Adipocyte (in vitro differentiated cells): ENCODE data around the gene GOLGA6L7.

Experiments
- DNase-seq: peaks from one replicate; pipeline ENCODE4 v3.0.0-alpha.2; 2015; ENCODE audit warnings: low read depth
- H3K27me3 ChIP-seq: replicated peaks from 2 replicates; pipeline ENCODE4 v1.7.0; 2013; ENCODE audit warnings: mild to moderate bottlenecking, low read length, moderate library complexity; ENCODE audit not compliant: control insufficient read depth, insufficient read depth
- H3K36me3 ChIP-seq: 2 replicates; pipeline ENCODE4 v1.7.0; 2013; ENCODE audit warnings: low read length, mild to moderate bottlenecking, moderate library complexity; ENCODE audit not compliant: control insufficient read depth, insufficient read depth, severe bottlenecking
- H3K4me1 ChIP-seq: 2 replicates; pipeline ENCODE4 v1.7.0; 2013; ENCODE audit warnings: mild to moderate bottlenecking, low read length, moderate library complexity; ENCODE audit not compliant: control insufficient read depth, insufficient read depth
- H3K4me3 ChIP-seq: 2 replicates; pipeline ENCODE4 v1.7.0; 2013; ENCODE audit warnings: mild to moderate bottlenecking, low read length, moderate library complexity
- H3K9ac ChIP-seq: 2 replicates; pipeline ENCODE4 v1.7.0; 2013; ENCODE audit warnings: mild to moderate bottlenecking, low read length, moderate library complexity
- H3K9me3 ChIP-seq: 2 replicates; pipeline ENCODE4 v1.7.0; 2013; ENCODE audit warnings: mild to moderate bottlenecking, low read length, moderate library complexity; ENCODE audit not compliant: control insufficient read depth

The GOLGA6L7 gene

DNA sequence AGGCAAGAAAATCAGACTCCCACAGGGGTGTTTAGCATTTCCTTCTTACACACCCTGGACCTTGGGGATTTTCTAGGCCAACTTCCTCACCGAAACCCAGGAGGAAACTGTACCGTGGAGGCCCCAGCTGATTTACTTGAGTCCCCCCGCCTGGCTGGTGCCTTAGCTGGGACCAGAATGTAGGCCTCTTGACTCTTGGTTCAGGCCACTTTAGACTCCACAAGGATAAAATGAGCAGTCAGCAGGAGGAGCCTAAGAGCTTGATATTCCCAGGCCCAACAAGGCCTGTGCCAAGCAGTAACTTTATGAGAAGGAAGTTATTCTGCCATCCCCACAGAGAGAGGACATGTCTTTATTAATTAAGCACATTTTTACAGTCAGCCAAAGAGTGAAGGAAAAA, 32.7 kb upstream of the GOLGA6L7 start:
- no peaks in the 10 kb centered on the region for H3K36me3 ChIP-seq
- peak; percentile 31 for DNase-seq
- H3K4me1 ChIP-seq: no peaks in the 10 kb centered on the region
- no peaks in the 10 kb centered on the region for H3K9me3 ChIP-seq
- no peak overlapping the region for H3K4me3 ChIP-seq
- no peak overlapping the region for H3K9ac ChIP-seq
- H3K27me3 ChIP-seq: peaks cover 17% of the 10 kb centered on the region

DNA sequence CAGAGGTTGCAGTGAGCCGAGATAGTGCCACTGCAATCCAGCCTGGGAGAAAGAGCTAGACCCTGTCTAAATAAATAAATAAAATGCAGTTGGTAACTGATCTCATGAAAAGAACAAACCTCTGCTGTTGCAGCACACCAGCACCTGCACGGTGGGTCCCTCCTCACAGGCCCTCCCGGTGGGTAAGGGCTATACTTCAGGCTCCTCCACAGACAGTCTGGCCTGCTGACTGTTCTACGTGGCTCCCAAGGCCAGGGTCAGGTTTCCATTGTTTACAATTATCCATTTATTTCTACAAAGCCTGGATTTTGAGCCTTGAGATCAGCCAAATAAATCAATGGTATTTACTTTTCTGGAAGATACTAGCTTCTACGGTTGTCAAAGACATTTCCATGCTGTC, 32.2 kb upstream of the GOLGA6L7 start:
- DNase-seq: no peak
- H3K36me3 ChIP-seq: no peaks in the 10 kb centered on the region
- H3K9me3 ChIP-seq: no peaks in the 10 kb centered on the region
- H3K27me3 ChIP-seq: peaks cover 17% of the 10 kb centered on the region
- no peaks in the 10 kb centered on the region for H3K4me1 ChIP-seq
- no peak overlapping the region for H3K4me3 ChIP-seq
- H3K9ac ChIP-seq: no peak overlapping the region

DNA sequence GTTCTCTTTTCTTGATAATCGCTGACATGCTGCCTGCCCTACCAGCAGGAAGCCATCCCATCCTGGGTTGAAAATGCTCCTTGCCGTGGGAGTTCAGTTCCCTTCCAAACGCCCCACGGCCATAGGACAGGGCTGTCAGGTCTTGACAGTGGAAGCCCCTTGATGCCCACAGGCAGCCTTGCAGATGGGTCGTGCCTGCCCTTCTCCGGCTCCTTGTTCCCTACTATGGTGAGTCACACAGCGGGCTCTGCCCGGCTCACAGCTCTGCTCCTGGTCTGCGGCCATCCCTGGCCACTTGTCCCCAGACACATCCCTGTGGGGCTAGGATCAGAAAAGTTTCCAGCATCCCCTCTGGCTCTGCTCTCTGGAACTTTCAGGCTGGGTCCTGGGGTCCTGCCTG, 31.1 kb upstream of the GOLGA6L7 start:
- Histone ChIP-seq H3K4me3 (no peak overlapping the region), H3K36me3 (no peaks in the 10 kb centered on the region), H3K9me3 (no peaks in the 10 kb centered on the region), H3K4me1 (no peaks in the 10 kb centered on the region), H3K9ac (no peak overlapping the region), H3K27me3 (peaks cover 7% of the 10 kb centered on the region)
- DNase-seq: no peak

DNA sequence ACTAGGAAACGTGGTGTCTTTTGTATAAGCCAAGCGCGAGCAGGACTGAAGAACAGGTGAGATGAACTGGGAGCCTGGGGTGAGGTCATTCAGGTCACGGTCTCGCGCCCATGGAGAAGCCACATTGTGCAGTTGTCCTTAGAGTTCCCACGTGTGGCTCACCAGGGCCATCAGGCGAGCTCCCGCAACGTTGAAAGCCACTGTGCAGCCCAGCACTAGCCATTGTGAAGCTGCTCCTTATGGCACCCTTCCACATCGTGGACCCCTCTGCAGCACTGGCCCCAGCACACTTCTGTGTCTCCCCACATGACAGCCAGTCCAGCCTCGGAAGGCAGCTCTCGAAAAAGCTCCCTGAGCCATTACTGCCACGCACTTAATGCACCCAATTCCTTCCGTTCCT, 29.8 kb upstream of the GOLGA6L7 start:
- DNase-seq: no peak
- H3K27me3 ChIP-seq: peaks cover 8% of the 10 kb centered on the region

DNA sequence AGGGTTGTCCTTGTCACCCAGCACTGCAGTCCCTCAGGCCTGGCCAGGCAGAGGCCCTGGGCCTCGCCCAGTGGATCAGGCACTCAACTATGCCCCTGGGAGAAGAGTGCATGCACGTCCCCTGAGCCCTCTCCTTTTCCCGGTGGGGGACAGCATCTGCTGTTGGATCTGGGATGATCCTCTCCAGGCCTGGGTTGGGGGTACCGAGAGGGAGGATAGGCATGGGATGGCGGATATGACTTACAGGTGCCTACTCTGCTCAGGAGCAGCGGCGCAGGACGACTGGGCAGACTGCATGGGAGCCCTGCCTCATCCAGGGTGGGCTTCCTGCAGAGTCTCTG, 28.4 kb upstream of the GOLGA6L7 start:
- H3K27me3 ChIP-seq: peaks cover 15% of the 10 kb centered on the region
- DNase-seq: no peak

More for the DNA sequence above, 29.8 kb upstream of the GOLGA6L7 start:
- Histone ChIP-seq H3K9me3 (no peaks in the 10 kb centered on the region), H3K4me1 (no peaks in the 10 kb centered on the region), H3K9ac (no peak overlapping the region), H3K36me3 (no peaks in the 10 kb centered on the region), H3K4me3 (no peak overlapping the region)

DNA sequence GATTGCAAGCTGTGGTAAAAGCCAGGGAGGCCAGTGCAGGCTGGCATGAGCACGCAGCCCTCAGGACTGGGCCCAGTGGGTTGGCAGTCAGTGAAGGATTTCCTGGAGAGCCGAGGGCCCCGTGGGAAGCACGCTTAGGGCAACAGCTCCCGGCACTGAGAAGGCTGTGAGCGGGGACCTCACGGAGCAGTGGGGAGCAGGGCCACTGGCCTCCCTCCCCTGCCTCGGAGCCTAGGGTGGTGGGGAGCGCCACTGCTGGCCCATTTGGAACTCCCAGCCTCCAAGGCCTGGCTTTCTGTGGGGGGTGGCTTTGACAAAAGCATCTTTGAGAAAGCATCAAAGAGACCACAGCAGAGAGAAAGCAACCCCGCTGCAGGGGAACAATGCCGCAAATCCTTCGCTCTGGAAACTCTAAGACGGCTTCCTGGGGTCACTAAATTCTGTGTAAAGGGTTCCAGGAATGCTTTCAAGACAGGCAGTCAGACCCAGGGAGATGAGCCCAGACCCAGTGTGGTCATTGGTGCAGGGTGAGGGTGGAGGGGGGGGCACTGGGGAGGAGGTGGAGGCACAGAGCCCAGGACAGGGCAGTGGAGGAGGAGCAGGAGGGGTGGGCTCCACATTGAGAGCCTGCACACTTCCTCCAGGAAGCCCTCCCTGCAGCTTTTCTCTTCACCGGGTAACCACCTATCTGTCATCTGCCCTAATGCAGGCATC, 27.8 kb upstream of the GOLGA6L7 start:
- no peak for DNase-seq
- no peak overlapping the region for H3K4me3 ChIP-seq
- peaks cover 6% of the 10 kb centered on the region for H3K9me3 ChIP-seq
- H3K9ac ChIP-seq: no peak overlapping the region
- H3K4me1 ChIP-seq: no peaks in the 10 kb centered on the region
- peaks cover 16% of the 10 kb centered on the region for H3K27me3 ChIP-seq
- H3K36me3 ChIP-seq: no peaks in the 10 kb centered on the region

More for the DNA sequence above, 28.4 kb upstream of the GOLGA6L7 start:
- Histone ChIP-seq H3K36me3 (no peaks in the 10 kb centered on the region), H3K4me1 (no peaks in the 10 kb centered on the region), H3K4me3 (no peak overlapping the region), H3K9me3 (peaks cover 6% of the 10 kb centered on the region), H3K9ac (no peak overlapping the region)

DNA sequence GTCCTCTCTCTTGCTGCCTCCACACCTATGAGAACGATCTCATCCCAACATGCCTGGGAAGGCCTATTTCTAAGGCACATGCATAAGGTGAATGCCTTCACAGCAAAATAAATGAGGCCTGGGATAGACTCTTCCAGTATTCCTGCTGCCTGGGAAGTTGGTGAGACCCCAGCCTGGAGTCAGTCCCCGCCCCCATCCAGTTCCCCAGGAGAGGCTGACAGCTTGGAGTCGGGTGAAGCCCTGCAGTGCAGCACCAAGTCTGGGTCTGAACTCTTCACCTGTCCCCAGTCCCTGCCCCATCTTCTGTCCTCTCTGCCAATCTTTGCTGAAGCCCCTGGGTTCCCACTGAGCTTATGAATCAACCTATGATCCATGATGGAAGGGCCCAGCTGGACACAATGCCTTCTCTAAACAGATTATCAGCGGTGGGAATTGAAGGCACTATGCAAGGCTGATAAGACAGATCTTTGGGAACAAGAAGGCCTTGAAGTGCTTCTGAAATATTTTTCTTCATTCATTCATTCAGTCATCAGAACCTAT, 27.1 kb upstream of the GOLGA6L7 start:
- Histone ChIP-seq H3K4me1 (no peaks in the 10 kb centered on the region), H3K9ac (no peak overlapping the region), H3K9me3 (peaks cover 9% of the 10 kb centered on the region), H3K4me3 (no peak overlapping the region), H3K27me3 (peaks cover 19% of the 10 kb centered on the region), H3K36me3 (no peaks in the 10 kb centered on the region)
- no peak for DNase-seq

DNA sequence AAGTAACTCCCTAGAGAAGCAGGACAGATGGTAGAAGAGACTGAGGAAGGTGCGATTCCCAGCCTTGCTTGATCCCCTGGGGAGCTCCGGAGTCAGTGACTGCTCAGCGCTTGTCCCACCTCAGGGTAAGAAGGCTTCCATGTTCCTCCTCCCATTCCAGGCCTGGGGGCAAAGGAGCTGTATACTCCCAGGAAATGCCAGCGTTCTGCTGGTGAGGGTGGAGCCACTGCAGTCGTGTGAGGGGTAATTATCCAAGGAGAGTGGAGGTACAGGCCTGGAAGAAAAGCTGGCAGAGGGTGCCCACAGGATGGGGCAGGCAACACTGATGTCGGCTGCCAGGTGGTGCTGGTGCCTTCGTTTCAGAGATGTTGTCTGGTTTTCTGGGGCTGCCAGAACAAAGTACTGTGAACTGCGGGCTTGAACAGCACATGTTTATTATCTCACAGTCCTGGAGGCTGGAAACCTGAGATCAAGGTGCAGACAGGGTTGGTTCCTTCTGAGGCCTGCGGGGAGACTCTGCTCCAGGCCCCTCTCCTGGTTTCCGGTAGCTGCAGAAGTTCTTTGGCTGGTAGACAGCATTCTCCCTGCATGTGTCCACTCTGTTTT, 25.2 kb upstream of the GOLGA6L7 start:
- peaks cover 9% of the 10 kb centered on the region for H3K9me3 ChIP-seq
- H3K27me3 ChIP-seq: peaks cover 14% of the 10 kb centered on the region
- no peak overlapping the region for H3K4me3 ChIP-seq
- no peak overlapping the region for H3K9ac ChIP-seq
- no peaks in the 10 kb centered on the region for H3K36me3 ChIP-seq
- no peaks in the 10 kb centered on the region for H3K4me1 ChIP-seq
- DNase-seq: peak; percentile 30

DNA sequence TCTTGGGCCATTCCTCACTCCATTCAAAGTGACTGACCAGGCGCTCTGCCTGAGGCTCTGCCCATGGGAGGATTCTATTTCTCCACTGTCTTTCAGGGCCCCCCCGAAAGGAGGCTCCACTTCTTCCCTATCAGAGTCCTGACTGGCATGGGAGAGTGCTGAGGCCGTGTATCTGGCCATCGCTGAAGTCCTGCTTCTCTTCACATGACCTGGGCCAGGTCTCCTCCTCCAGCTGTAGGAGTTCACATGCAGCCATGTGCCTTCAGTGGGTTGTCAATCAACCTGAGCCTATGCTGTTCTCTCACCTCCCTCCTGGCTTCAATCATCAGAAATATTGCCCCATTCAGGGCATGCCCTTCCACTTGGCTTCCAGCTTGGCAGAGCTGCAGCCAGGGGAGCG, 24.6 kb upstream of the GOLGA6L7 start:
- peaks cover 20% of the 10 kb centered on the region for H3K27me3 ChIP-seq
- H3K36me3 ChIP-seq: no peaks in the 10 kb centered on the region
- peaks cover 9% of the 10 kb centered on the region for H3K9me3 ChIP-seq
- DNase-seq: no peak
- no peaks in the 10 kb centered on the region for H3K4me1 ChIP-seq
- H3K4me3 ChIP-seq: no peak overlapping the region
- H3K9ac ChIP-seq: no peak overlapping the region

DNA sequence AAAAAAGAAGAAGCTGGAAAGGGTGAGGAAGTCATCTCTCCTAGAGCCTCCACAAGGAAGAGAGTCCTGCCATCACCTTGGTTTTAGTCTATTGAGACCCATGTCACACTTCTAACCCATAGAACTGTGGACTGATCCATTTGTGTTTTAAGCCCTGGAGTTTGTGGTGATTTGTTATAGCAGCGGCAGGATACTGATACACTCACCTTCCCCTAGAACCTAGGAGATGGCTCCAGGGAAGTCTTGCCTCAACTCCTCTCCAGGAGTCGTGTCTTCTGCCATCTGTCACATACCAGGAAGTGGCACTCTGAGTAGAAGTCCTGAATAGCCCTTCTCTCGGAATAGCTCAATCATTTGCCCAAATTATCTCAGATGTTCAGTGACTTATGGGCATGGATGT, 22.7 kb upstream of the GOLGA6L7 start:
- H3K4me1 ChIP-seq: no peaks in the 10 kb centered on the region
- H3K9me3 ChIP-seq: peaks cover 9% of the 10 kb centered on the region
- H3K27me3 ChIP-seq: peaks cover 20% of the 10 kb centered on the region
- no peak overlapping the region for H3K9ac ChIP-seq
- DNase-seq: no peak
- H3K4me3 ChIP-seq: no peak overlapping the region
- no peaks in the 10 kb centered on the region for H3K36me3 ChIP-seq

DNA sequence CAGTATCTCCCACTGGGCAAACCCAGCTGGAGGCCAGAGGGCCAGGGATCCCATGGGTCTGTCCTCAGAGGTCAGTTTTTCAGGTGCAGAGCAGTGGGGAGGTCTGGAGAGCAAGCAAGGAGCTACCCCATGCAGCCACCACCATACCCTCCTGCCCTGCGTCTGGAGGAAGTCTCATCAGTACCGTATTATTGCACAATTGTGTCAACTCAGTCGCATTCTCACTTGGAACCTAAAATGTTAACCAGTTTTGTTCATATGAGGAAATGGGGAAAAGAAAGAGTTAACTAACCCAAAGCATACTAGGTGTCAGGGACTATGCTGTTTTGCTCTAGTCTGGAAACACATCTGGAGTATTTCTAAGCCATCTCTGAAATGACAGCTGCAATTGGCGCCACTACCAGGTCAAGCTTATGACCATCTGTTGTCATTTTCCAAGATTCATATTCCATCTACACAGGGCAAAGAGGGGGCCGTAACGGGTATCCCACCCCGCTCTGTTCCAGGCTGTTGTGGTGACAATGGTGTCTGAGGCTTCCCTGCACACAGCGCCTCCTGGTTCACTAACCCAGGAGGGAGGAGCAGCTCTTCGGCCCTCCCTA, 20.4 kb upstream of the GOLGA6L7 start:
- Histone ChIP-seq H3K9me3 (peaks cover 9% of the 10 kb centered on the region), H3K4me3 (no peak overlapping the region), H3K36me3 (no peaks in the 10 kb centered on the region), H3K9ac (no peak overlapping the region), H3K4me1 (no peaks in the 10 kb centered on the region), H3K27me3 (peaks cover 17% of the 10 kb centered on the region)
- no peak for DNase-seq
